ENCODE results near the gene GLCCI1. TPM values are rescaled to one million over a fixed set of nuclear protein-coding genes. Genes with fewer than 3 reads are reported as not detected.

GLCCI1 gene
- 16.3 TPM for total RNA-seq

GRCh38 chr7:7968544-7969305 is at the start of gene GLCCI1:
Gene GLCCI1 (plus strand): TSS chr7:7968796. CDS start chr7:7969351, 555 bp downstream.
- DNase-seq (ENCODE audit: low spot score) = peak; percentile 96

DNA sequence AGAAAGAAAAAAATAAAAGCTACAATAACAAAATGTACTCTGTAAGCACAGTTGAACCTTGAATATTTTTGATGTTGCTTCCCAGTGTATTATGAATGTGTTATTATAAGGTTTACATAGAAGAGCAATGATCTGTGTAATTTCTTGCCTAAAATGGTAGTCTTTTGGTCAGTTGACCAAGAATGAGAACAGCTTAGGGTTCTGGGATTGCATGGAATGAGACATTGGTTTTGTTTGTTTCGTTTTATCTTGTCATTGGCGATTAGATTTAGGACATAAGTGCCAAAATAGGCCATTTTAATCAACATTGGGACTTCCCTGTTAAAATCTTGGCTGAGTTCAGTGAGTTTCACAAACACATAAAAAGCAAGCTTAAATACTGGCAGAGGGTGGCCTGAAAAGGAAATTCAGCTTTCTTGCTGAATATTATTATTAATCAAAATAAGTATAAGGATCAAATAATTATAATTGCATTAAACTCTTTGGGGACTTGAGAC is 49.1 kb upstream of the GLCCI1 start:
- DNase-seq (ENCODE audit: low spot score) = no peak

- DNase-seq (ENCODE audit: low spot score) = no peak
Measured at GRCh38 chr7:7920056-7920455, 48.5 kb upstream of the GLCCI1 start.

DNA sequence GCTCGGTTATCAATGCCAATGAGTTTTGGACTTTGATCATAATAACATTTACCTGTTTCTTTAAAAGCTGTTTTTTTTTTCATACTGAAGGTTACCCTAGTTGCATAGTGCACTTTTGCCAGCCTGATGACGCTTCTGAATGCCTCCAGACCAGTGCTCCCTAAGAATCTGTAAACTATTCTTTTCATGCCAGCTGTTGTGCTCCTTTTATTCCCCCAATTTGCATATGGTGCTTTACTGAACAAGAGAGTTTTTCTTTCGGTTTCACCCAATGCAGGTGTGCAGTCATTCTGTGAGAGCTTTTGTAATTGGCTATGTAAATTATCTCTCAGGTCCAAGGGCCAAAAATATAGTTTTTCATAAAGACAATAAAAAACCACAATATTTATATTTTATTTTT is 48.1 kb upstream of the GLCCI1 start:
- no peak for DNase-seq (ENCODE audit: low spot score)

- no peak for DNase-seq (ENCODE audit: low spot score)
Measured at GRCh38 chr7:7921830-7922229, 46.8 kb upstream of the GLCCI1 start.

DNA sequence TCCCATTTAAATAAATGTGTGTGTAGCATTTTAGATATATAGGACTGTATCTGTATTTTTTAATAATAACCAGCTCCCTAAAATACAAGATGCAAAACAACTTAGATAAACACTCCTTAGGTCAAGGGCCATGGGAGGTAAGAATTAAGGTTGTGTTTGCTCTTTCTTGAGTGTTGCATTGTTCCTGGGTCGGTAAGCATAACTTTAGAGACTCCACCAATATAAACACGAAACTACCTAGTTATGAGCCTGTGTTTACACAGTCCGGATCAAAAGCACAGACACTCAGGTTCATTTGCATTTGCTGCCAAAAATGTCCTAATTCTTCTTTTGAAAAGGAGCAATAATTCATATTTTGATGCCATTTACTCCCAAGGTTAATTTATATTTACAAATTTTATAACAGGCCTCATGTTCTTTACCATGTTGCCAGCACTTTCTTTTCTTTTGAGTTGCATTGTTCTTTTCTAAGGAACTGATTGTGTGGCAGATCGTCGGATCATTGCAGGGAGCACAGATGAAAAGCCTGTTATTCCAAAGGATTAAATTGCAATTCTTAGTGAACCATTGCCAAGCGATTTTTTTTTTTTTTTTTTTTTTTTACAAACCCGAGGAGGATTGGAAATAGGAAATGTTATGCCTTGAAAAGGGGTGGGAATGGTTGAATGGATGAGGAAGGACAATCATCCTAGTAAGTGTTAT is 45.8 kb upstream of the GLCCI1 start:
- DNase-seq (ENCODE audit: low spot score) = no peak

DNA sequence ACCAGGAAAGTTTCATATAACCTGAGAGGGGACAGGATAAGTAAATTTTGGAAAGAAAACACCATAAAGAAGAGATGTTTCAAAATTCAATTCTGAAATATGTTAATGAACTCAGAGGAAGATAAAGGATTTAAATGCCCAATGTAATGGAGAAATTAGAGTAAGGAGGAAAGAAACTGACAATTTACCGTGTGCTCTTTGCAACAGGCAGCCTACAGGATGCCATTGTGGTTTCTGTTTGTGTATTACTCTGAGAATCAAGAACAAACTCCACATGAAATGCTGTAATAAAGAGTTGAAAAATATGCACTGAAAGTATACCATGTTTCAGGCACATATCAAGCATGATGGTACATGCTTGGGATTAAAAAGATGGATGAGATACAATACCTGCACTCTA is 44.8 kb upstream of the GLCCI1 start:
- no peak for DNase-seq (ENCODE audit: low spot score)

DNA sequence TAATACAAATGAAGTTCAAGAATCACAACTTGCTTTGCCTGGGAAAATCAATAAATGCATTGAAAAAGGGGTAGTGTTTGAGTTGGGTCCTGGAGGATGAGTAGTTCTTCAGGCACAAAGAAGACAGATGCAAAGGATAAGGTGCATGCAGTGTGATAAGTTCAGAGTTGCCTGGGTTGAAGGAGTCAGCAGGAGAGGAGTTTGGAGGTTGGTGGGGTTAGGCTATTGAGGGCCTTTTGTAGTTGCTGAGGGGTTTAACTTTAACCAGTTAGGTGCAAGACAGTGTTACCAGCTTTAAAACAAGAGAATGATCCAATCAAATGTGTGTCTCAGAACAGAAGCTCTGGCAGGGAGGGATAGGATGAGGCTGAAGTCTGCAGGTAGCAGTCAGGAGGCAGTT is 44.3 kb upstream of the GLCCI1 start:
- no peak for DNase-seq (ENCODE audit: low spot score)

DNA sequence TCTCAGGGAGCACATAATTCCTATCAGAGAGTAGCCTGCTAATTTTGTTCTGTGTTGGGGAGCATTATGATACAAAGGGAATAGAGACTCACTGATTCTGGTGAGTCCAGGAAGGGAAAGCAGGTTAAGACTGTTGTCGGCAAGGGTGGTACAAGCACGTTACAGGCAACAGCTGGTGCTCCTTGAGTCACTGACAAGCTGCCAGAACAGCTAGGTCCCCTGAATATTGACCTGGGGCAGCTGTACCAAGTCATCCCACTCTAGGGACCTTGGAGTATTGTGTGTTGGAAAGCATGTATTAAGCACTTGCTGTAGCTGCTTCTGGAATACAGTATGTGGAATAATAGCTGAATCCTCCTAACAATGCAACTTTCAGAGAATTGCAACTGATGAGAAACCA is 37.0 kb upstream of the GLCCI1 start:
- no peak for DNase-seq (ENCODE audit: low spot score)

DNA sequence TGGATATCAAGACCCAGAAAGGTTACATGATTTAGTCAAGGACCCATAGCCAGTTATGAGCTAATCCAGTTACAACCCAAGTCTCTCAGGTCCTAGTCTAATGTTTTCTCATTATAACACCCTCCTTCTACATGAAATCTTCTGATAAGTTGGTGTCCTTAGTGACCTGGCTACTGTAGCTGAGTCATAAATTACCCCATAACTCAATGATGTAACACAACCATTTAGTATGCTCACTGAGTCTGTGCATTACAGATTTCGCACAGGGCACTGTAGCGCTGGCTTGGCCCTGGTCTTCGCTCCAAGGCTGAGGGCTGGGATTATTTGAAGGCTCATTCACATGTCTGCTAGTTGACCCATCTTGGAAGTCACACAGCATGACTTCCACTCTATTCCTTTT is 36.0 kb upstream of the GLCCI1 start:
- DNase-seq (ENCODE audit: low spot score) = no peak

DNA sequence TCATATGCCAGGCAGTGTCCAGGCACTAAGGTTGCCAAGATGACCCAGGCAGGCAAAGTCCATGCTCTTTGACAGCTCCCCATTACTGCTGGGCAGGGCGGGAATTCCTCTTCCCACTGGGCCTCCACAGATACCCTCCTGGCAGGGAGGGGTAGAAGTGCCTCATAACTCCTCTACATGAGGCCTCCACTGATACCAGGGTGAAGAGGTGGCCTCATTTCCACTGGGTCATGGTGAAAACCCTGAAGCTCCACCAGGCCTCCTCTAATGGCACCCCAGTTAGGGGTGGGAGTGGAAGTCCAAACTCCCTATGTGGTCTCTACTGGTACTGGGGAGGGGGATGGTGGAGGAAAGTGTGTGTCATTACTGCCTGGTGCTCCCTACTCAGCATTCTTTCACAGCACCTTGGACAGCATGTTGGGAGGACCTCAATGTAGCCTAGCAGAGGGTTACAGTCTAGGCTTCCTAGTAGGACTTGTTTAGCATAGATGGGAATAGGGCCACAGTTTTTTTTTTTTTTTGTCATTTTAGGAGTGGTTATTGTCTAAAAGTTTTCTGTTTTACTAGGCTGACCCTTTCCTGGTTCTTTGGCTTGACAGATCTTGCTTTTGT is 34.6 kb upstream of the GLCCI1 start:
- DNase-seq (ENCODE audit: low spot score) = no peak

DNA sequence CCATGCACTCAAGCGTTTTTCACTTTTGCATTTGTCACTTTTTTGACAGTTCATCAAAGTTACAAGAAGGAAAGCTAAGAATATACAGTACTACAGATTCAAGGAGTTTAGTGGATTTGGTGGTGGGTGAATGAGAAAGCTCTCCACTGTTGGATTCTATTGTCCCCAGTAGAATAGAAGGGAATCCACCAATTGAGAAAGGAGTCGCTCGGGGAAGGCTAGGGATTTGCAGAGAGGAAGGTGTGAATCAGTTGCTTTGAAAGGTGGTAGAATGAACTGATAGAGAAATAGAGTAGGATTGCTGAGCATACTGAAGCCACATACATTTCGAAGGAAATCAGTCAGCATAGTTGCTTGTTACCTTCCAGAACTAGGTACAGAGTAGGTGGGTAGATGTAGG is 33.7 kb upstream of the GLCCI1 start:
- no peak for DNase-seq (ENCODE audit: low spot score)

DNA sequence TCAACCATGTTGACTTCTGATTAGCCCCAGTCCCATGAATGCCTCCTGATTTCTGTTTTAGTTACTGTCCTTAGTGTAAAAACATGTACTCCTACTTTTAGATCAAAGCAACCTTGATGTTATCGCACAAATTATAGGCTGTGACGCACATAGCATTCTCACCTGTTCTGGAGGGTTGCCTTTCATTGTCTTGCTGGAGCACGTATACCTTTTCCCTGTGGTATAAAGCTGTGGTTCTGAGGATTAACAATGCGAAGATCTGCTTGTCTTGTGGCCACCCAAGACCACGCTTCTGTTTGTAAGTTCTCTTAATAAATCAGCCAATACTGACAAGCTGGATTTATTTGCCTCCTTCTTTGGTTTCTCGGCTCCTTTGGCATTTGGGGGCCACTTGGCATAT is 30.1 kb upstream of the GLCCI1 start:
- DNase-seq (ENCODE audit: low spot score) = no peak

DNA sequence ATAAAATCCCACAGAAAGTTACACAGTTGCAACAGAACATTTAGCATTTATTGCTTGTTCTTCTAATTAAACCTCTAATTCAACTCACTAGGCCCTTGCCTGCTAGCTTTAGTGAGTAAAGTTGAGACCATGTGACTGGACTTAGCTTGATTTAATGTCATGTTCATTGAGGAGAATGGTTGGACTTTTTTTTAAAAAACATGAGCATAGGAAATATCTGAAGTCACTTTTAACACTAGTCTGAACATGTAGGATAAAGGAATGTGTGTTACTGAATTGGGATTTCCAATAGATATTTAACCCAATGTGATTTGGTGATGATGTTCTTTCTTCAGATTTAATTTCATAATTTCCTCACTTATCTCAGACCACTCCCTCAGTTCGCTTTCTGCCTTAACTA is 24.6 kb upstream of the GLCCI1 start:
- no peak for DNase-seq (ENCODE audit: low spot score)

DNA sequence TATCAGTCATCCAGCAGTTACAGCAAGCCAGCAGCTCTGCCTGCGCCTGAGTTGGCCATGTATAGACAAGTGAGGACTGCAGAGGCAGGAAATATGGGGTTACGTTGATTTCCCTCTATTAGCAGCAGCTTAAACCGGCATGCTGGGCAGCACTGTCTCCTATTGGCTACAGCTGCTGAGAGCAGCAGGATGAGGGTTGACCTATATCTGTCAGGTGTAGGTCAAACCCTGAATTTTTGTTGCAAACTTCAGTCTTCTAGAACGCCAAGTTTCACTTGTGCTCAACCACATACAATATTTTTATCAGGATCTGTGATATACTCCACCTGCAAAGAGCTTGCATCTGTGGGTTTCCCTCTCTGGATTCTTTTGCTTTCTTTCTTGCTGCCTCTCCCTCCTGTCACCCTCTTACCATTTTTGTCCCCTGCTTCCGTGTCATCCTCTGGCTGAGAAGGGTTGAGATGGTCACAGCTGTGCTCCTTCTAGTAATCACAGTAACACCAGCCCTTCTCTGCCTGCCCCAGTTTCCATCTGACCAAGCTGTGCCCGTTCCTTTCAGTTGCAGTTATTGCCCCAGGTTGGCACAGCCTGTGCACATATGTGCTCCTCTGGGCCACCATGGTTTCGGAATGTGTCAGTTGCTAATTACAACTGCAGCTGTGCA is 23.8 kb upstream of the GLCCI1 start:
- DNase-seq (ENCODE audit: low spot score) = no peak

DNA sequence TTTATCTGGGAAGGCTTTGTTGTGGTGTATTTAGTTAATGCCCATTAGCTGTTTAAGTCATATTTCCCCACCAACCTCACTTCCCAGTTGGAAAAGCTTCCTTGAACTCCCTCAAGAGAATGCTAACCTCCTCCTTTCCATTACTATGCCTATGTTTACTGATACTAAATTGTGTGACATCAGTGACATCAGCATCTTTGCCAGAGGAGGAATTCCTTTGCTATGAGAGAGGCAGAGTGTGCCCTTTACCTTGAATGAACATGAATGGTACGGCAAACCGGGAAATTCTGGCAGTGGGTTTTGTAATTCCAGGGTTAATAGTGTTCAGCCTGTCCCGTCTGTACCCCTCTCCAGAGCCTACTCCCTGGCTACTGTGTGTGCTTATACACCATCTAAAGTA is 22.1 kb upstream of the GLCCI1 start:
- DNase-seq (ENCODE audit: low spot score) = no peak

- DNase-seq (ENCODE audit: low spot score) = no peak
Measured at GRCh38 chr7:7948232-7948631, 20.4 kb upstream of the GLCCI1 start.

GRCh38 chr7:7953806-7954205 is 14.8 kb upstream of the GLCCI1 start:
- no peak for DNase-seq (ENCODE audit: low spot score)

GRCh38 chr7:7956531-7957128 is 12.0 kb upstream of the GLCCI1 start:
- DNase-seq (ENCODE audit: low spot score) = no peak

- no peak for DNase-seq (ENCODE audit: low spot score)
Measured at GRCh38 chr7:7957513-7957912, 11.1 kb upstream of the GLCCI1 start.

GRCh38 chr7:7959979-7960670 is 8.5 kb upstream of the GLCCI1 start:
- DNase-seq (ENCODE audit: low spot score) = no peak

Data from mucosa of gallbladder (tissue), 1 donor.